HG03064 (cell line): ENCODE results near the gene PLCB3.

ENCODE experiments used
- ATAC-seq: cut with Tn5 transposase; IDR thresholded peaks from one replicate; pipeline ENCODE4 v1.9.1; 2021; ENCODE audit warnings: low read depth; ENCODE audit not compliant: unreplicated experiment

The PLCB3 gene

DNA sequence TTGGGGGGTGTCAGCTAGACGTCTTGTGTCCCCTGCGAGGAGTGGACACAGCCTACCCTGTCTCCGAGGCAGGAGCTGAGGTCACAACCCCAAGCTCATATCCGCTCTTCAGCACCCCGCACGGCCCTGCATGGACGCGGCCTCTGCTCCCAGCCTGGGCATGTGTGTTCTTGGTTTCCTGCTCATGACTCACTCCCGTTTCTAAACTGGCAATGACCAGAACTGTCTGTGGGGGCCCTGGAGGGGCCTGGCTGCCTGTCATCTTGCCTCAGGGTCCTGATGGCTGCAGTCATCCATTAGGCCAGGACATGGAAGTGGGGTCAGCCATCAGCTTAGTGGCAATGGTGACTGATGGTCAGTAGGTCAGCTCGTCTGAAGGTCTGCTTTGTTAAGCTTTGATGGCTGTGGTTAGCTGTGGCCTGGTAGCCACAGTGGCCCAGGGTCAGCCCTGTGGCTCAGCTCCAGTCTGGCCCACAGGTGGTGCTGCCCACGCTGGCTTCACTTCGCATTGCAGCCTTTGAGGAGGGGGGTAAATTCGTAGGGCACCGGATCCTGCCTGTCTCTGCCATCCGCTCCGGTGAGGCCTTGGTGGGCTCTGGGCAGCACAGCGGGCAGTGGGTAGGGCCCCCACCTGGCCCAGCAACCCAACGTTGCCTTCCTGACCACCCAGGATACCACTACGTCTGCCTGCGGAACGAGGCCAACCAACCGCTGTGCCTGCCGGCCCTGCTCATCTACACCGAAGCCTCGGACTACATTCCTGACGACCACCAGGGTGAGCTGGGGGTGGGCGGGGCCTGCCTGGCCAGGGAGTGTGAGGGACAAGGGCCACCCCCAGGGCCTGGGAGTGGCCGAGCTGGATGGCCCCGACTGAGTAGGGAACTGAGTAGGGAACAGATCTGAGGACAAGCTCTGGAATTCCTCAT lies 12.0 kb downstream of the PLCB3 start:
- ATAC-seq = no peak

- no peak for ATAC-seq
Observed at GRCh38 chr11:64263947-64264317, 12.6 kb downstream of the PLCB3 start.

- ATAC-seq = no peak
Observed at GRCh38 chr11:64264371-64264852, 13.1 kb downstream of the PLCB3 start.

DNA sequence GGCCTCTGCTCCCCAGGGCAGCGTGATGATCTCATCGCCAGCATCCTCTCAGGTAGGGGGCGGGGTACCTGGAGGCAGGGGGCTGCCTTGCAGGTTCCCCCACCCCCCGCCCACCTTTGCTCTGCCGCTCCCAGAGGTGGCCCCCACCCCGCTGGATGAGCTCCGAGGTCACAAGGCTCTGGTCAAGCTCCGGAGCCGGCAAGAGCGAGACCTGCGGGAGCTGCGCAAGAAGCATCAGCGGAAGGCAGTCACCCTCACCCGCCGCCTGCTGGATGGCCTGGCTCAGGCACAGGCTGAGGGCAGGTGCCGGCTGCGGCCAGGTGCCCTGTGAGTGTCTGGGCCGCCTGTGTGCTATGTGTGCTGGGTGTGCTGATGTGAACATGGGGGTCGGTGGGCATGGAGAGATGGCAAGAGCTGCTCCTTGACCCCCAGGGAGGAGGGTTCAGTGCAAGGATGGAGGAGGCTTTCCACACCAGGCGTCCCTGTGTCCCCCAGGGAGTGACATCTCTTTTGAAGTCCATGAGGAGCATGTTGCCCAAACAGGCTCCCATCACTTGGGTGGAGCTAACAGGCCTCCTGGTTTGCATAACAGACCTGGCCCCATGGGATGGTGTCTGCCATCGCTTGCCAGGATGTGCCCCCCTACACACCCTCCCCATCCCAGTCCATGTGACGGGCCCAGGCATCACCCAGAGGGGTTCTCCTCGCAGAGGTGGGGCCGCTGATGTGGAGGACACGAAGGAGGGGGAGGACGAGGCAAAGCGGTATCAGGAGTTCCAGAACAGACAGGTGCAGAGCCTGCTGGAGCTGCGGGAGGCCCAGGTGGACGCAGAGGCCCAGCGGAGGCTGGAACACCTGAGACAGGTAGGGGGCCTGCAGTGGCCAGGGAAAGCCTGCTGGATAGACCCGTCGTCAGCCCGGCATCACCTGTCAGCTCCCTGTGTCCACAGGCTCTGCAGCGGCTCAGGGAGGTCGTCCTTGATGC lies 14.1 kb downstream of the PLCB3 start:
- no peak for ATAC-seq

GRCh38 chr11:64266339-64266738 lies 15.0 kb downstream of the PLCB3 start:
- no peak for ATAC-seq

DNA sequence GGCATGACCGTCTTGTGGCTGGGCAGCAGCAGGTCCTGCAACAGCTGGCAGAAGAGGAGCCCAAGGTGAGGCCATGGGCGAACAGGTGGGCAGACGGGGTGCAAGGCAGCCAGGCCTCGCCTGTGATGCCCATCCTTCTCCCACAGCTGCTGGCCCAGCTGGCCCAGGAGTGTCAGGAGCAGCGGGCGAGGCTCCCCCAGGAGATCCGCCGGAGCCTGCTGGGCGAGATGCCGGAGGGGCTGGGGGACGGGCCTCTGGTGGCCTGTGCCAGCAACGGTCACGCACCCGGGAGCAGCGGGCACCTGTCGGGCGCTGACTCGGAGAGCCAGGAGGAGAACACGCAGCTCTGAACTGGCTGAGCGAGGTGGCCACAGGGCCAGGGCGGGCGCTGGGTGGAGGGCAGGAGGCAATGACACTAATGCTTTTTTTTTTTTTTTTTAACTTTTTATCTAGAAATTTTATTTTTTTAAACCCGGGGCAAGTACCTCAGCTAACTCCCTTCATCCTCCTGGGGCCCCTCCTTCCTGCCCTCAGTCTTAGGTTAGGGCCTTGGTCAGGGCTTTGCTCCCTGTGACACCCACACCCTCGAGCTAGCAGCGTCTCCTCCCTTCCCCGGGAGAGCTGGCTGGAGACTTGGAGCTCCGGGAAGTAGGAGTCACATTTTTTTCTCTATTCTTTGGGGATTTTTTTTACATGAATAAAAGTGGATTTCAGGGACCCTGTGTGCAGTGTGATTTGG lies 16.0 kb downstream of the PLCB3 start:
- ATAC-seq = no peak

DNA sequence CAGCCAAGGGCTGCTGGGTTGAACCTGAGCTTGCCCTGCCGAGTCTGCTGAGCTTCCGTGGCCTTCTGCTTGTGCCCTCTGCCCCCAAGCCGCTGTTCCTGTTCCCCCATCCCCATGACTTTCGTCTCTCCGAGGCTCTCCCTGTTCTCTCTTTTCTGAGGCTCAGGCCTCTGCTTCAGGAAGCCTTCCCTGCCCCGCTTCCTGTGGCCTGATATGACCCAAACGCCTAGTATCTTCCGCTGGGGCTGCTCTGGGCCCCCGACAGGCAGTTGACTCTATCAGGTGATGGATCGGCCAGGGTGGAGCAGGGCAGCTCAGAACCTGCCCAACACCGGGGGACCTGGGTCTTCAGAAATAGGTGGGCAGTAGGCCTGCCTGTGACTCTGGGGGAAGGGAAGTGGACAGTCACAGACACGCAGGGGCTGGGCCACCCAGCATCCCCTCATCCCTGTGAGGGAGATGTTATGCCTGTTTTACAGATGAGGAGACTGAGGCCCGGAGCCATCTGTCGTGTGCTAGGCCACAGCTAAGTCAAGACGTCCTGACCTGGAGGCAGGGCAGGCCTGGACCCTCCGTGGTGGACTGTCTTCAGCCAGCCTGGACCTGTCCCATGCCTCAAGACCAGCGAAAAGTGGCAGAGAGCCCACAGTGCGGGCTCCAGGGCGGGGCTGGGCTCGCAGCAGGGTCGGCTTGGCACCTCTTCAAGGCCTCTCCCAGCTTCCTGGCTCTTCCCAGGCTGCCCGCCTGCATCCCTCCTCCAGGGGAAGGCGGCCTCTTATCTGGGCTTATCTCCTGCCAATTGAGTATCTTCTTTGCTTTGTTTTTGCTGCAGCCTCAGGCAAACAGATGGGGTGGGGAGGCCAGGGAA lies 16.9 kb downstream of the PLCB3 start:
- no peak for ATAC-seq

DNA sequence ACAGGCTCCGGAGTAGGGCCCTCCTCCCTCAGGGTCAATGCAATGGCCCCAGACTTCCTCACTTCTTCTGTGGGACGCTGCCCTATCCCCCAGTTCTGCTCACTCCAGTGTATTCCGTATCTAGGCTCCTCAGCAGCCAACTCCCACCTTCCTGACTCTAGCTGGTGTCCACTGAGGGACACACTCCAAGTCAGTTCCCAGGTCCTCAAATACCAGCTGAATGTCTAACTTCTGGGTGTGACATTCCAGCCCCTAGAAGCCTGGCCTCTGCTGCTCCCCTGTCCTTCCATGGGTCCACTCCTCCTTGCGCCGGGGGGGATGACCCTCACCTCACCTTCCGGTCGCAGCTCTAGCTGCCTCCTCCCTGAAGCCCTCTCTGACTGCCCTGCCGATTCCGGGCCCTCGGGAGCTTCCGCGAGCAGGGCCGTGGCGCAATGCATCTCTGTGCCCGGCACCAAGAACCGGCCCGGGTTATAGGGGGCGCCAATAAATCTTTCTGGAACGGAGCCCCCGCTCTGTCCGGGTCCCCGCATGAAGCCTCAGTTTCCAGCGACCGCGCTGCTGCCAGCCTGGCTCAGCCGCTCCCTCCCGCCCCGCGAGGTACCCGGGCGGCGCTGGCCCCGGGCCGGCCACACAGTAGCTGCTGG lies 17.7 kb downstream of the PLCB3 start:
- peak; percentile 22 for ATAC-seq

DNA sequence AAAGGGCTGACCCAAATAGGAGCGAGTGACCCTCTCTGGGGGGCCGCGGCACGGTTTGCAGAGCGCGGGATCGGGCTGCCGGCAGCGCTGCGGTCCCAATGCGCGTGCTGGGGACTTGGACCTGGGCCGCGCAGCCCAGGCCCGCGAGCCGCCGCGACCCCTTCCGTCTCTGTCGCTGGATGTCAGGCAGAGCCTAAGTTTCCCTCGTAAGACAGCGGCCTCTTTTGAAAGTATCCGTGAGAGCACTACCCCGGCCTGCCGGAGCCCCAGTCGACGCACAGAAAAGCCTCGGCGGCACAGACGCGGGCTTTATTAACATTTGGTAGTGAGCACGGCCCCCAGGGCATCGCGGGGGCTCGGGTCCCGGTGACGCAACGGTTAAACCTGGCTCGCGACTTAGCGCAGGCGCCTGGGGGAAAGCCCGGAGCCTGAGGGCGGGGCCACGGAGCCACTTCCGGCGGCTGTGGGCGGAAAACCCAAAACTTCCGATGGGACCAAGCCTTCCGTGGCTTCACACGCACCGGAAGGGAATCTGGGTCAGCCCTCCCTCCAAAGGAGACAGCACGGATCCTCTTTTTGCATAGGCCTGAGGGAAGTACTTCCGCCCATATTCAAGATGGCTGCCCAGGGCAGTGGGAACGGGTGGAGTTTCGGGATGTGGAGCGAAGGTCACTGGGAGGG lies 18.4 kb downstream of the PLCB3 start:
- peak; percentile 52 for ATAC-seq

GRCh38 chr11:64275031-64275800 lies 23.9 kb downstream of the PLCB3 start:
- no peak for ATAC-seq

DNA sequence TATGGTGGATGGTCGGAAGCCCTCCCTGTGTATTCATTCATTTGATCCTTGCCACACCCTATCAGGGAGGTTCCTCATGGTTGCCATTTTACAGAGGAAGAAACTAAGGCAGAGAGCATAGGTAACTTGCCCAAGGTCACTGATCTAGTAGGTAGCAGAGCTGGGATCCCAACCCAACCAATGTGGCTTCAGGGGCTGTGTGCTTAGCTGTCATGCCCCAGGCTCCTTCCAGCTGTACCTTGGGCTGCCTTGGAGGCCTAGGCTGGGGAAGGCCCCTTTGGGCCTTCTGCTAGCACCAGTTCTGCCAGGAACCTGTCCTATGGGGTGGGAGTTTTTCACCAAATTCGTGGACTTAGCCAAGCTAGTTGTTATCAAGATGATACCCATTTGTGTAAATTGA lies 24.5 kb downstream of the PLCB3 start:
- ATAC-seq = no peak

DNA sequence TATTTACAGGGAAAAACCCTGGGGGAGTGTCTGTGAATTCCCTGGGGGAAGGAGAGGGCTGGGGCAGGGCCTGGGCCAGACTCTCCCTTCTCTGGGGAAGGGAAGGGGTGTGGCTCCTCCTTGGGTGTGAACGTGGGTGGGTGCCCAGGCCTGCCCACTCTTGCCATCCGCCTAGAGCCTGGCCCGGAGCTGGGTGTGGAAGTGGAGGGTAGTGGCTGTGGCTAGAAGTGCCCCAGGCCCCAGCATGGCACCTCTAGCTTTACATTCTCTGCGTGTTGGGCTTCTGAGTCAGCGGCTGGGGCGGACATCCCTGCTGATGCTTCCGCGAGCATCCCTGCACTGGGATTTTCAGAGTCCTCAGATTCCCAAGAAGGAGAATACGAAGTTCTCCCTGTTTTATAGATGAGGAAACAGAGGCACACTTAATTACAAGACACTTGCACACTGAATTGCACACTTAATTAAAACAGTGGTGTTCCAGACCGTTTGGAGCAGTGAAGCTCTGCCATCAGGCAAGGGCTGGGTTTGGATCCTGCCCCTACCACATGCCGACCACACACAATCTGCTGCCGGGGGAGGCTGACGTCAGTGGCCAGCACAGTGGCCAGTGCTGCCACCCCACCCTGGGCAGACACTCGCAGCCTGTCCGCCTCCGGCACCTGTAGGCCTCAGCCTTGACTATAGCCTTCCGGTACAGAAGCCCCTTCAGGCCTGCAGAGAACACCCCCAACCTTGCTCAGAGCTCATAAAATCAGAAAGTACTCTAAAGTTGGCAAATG lies 25.5 kb downstream of the PLCB3 start:
- ATAC-seq = no peak

DNA sequence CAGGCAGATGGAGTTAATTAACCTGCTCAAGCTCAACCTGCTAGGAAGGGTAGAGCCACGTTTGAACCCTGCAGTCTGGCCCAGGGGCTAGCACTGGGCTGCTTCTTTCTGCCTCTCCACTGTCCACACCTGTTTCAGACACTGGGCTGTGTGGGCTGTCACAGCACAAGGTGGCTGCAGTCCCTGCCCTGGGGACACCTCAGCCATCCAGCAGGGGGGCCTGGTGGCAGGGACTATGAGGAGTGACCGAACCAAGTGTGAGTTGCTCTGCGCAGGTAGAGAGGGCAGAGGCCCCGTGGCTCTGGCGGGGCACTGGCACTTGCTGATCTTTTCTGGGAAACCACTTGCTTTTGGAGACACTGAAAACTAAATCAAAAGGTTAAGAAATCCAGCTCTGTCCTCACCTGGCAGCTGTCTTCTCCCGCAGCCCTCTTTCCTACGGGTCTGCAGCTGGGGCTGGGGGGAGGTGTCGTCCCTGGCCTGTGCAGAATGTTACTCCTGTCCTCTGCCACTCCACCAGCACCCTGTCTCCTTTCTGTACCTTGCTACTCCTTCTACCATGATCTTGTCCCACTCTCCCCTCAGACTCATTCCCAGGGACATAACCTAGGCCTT lies 27.4 kb downstream of the PLCB3 start:
- no peak for ATAC-seq

DNA sequence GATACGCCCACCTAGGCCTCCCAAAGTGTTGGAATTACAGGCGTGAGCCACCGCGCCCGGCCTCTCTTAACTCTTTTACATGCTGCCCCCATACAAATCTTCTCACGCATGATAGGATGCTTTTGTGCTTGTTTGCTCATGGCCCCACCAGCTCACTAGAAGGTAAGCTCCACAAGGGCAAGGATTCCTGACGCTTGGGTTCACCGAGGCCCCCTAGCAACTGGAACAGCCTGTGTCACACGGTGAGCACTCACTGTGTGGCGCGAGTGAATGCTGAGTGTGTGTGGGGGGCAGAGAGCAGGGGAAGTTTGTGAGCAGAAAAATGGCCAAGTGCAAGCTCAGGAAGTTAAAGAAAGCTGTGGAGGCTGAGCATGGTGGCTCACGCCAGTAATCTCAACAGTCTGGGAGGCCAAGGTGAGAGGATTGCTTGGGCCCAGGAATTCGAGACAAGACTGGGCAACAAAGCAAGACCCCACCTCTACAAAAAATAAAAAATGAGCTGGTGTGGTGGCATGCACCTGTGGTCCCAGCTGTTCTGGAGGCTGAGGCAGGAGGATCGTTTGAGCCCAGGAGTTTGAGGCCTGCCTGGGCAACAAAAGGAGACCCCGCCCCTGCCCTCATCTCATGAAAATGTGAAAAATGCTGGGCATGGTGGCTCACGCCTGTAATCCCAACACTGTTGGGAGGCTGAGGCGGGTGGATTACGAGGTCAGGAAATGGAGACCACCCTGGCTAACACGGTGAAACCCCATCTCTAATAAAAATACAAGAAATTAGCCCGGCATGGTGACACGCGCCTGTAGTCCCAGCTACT lies 30.8 kb downstream of the PLCB3 start:
- ATAC-seq = no peak

DNA sequence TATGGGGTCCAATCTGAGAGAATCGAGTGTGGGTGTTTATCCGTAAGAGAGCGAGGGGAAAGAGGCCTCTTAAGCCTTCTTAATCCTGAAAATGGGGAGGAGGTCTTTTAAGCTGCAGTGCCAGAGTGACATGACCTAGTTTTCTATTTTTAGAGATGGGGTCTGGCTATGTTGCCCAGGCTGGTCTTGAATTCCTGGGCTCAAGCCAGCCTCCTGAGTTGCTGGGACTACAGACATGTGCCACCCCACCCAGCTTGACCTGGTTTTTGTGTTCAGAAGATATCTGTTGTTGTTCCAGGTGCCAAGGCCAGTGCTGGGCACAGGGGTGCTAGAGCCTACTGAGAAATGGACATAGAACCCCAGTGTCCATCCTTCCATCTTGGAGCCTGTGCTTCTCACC lies 31.8 kb downstream of the PLCB3 start:
- no peak for ATAC-seq
